Measurements from ENCODE around the gene EFEMP2. TPM values are rescaled to one million over a fixed set of nuclear protein-coding genes. Genes with fewer than 3 reads are reported as not detected.

EFEMP2 gene
- total RNA-seq, 4 donors from 2014 or later = 3.6 to 29.0 (median 10.2) TPM

DNA sequence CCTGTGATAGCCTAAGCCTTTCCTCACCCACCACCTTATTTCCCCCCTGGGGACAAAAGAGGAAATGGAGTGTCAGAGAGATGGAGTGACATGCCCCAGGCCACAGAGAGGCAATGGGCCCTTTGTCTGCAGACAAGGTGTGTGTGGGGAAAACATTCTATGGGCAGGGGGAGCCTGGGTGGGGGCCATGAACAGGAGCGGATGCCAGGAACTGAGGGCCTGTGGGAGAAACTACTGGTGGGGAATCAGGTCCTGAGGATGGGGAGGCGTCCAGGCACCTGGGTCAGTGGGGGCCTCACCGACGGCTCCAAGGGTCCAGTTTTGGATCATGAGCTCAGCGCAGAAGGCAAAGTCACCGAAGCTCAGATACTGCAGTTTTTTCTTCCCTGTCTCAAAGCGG lies 12.6 kb upstream of the EFEMP2 start:
- no peak for TF ChIP-seq POLR2A (IDR thresholded peaks at IDR 0.05)
- TF ChIP-seq, protein P1, sequence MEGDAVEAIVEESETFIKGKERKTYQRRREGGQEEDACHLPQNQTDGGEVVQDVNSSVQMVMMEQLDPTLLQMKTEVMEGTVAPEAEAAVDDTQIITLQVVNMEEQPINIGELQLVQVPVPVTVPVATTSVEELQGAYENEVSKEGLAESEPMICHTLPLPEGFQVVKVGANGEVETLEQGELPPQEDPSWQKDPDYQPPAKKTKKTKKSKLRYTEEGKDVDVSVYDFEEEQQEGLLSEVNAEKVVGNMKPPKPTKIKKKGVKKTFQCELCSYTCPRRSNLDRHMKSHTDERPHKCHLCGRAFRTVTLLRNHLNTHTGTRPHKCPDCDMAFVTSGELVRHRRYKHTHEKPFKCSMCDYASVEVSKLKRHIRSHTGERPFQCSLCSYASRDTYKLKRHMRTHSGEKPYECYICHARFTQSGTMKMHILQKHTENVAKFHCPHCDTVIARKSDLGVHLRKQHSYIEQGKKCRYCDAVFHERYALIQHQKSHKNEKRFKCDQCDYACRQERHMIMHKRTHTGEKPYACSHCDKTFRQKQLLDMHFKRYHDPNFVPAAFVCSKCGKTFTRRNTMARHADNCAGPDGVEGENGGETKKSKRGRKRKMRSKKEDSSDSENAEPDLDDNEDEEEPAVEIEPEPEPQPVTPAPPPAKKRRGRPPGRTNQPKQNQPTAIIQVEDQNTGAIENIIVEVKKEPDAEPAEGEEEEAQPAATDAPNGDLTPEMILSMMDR (IDR thresholded peaks at IDR 0.05) = no peak
- Histone ChIP-seq H3K4me1 (peaks cover 19 to 49% (median 23%) of the 10 kb centered on the region in 3 donors), H3K27ac (peak overlapping the region in 1 of 4 donors; percentile 18), H3K9me3 (no peaks in the 10 kb centered on the region), H3K27me3 (no peaks in the 10 kb centered on the region), H3K4me3 (no peak overlapping the region), H3K36me3 (peaks cover 0 to 53% (median 11%) of the 10 kb centered on the region in 3 donors)
- 91 to 98% methylated on average over 7 of the region's 7 CpGs for WGBS, 2 donors
- intact Hi-C loops (cut with DNase I) = no loop called here
- DNase-seq = no peak

- Histone ChIP-seq H3K27ac (peak overlapping the region in 3 of 4 donors; percentile 18 to 40 (median 39)), H3K4me1 (peaks cover 14 to 49% (median 18%) of the 10 kb centered on the region in 3 donors), H3K4me3 (no peak overlapping the region), H3K9me3 (no peaks in the 10 kb centered on the region), H3K36me3 (peaks cover 0 to 53% (median 11%) of the 10 kb centered on the region in 3 donors), H3K27me3 (no peaks in the 10 kb centered on the region)
- no peak for TF ChIP-seq POLR2A (IDR thresholded peaks at IDR 0.05)
- TF ChIP-seq, protein P1 (IDR thresholded peaks at IDR 0.05) = peak; percentile 98 to 100 (median 99)
- 50 to 100% methylated on average over 1 to 4 of the region's 9 CpGs for WGBS, 2 donors
- intact Hi-C loops (cut with DNase I) = loop anchor here (5.0 kb wide), 1 partner anchor 103 kb away; no protein-coding TSS in a partner anchor
- no peak for DNase-seq
Observed at GRCh38 chr11:65884716-65885092, 12.1 kb upstream of the EFEMP2 start.

DNA sequence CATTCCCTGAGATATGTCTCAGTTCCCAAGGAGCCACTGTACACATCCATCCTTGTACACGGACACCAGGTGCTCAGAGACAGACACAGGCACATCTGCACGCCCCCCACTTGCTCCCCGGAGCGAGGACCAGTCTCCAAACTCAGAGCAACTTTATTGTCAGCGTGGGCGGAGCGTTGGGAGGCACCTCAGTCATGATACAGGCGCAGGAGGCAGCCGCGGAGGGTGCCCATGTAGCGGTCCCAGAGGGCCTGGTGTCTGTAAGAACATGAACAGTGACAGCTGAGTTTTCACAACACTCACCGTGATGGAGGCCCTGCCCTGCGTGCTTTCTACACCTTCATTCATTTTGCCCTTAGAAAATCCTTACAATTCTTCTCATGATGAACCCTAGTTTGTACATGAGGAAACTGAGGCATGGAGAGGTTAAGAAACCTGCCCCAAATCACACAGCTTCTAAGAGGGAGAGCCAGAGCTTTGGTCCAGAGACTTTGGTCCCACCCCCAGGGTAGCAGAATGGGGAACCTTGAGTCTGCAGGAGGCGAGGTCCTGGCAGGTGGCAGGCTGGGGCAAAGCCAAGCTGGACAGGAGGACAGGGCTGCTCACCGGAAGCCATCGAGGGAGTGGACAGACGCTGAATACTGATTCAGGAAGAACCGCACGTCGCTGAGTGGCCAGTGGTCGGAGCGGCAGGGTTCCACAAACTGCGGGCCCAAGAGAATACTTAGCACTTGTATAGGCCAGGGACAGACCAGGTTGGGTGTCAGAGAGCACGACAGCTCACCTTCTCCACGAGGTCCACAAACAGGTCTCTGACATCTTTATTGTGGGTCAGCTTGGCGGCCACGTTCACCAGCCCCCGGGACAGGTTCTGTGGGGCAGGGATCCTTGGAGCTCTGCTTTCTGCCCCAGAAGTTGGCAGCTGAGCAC lies 11.5 kb upstream of the EFEMP2 start:
- Histone ChIP-seq H3K27me3 (no peaks in the 10 kb centered on the region), H3K9me3 (no peaks in the 10 kb centered on the region), H3K36me3 (peaks cover 0 to 53% (median 11%) of the 10 kb centered on the region in 3 donors), H3K27ac (peak overlapping the region in 1 of 4 donors; percentile 39), H3K4me3 (no peak overlapping the region), H3K4me1 (peaks cover 8 to 43% (median 11%) of the 10 kb centered on the region in 3 donors)
- 85 to 90% methylated on average over 16 to 24 of the region's 28 CpGs for WGBS, 2 donors
- DNase-seq = no peak
- no peak for TF ChIP-seq POLR2A (IDR thresholded peaks at IDR 0.05)
- TF ChIP-seq, protein P1 (IDR thresholded peaks at IDR 0.05) = no peak
- intact Hi-C loops (cut with DNase I) = loop anchor here (5.0 kb wide), 1 partner anchor 103 kb away; no protein-coding TSS in a partner anchor

DNA sequence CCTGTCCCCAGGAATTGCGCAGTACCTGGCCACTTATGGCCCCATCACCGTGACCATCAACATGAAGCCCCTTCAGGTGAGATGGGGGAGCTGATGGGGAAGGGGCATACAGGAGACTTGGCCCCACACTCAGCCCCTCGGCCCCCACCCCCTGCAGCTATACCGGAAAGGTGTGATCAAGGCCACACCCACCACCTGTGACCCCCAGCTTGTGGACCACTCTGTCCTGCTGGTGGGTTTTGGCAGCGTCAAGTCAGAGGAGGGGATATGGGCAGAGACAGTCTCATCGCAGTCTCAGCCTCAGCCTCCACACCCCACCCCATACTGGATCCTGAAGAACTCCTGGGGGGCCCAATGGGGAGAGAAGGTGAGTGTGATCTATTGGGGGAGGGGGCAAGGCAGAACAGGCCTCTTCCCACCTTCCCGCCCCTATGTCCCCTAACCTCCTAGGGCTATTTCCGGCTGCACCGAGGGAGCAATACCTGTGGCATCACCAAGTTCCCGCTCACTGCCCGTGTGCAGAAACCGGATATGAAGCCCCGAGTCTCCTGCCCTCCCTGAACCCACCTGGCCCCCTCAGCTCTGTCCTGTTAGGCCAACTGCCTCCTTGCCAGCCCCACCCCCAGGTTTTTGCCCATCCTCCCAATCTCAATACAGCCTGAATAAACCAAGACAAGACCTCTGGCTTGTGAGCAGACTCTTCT lies 10.6 kb upstream of the EFEMP2 start:
- no peak overlapping the region for H3K4me3 ChIP-seq
- no peak for DNase-seq
- TF ChIP-seq, protein P1 (IDR thresholded peaks at IDR 0.05) = no peak
- no peak overlapping the region for H3K27ac ChIP-seq
- no peaks in the 10 kb centered on the region for H3K9me3 ChIP-seq
- intact Hi-C loops (cut with DNase I) = loop anchor here (5.0 kb wide), 1 partner anchor 104 kb away; no protein-coding TSS in a partner anchor
- no peaks in the 10 kb centered on the region for H3K27me3 ChIP-seq
- WGBS, 2 donors = 78 to 91% methylated on average over 3 to 6 of the region's 13 CpGs
- peaks cover 8 to 38% (median 8%) of the 10 kb centered on the region in 3 donors for H3K4me1 ChIP-seq
- H3K36me3 ChIP-seq = peaks cover 0 to 53% (median 11%) of the 10 kb centered on the region in 3 donors

Measured in esophagus squamous epithelium (tissue), 5 donors.